H54 (cell line): ENCODE results near the gene BCAN.

Source experiments
- DNase-seq: peaks from one replicate; pipeline ENCODE4 v3.0.0; 2011; ENCODE audit warnings: low spot score, mixed read lengths; ENCODE audit not compliant: insufficient read length
- FAIRE-seq: peaks from 3 replicates; lab custom pipeline; 2011; peaks lifted over from hg19 to GRCh38; lab: Jason Lieb, UNC
- POLR2A ChIP-seq: IDR thresholded peaks from 2 replicates; pipeline ENCODE4 v1.6.1; 2011; ENCODE audit warnings: low read depth, mild to moderate bottlenecking, low read length

Gene BCAN

GRCh38 chr1:156644640-156645039 is 2.7 kb downstream of the BCAN start:
- FAIRE-seq (no peak), DNase-seq (no peak)
- no peak for TF ChIP-seq POLR2A

GRCh38 chr1:156645056-156645455 is 3.1 kb downstream of the BCAN start:
- TF ChIP-seq POLR2A, result no peak
- no peak for DNase-seq
- no peak for FAIRE-seq

GRCh38 chr1:156645666-156646065 is 3.7 kb downstream of the BCAN start:
- FAIRE-seq, result no peak
- TF ChIP-seq POLR2A, result no peak
- no peak for DNase-seq

GRCh38 chr1:156646738-156647211 is 4.9 kb downstream of the BCAN start:
- TF ChIP-seq POLR2A, result no peak
- DNase-seq (no peak), FAIRE-seq (no peak)

GRCh38 chr1:156647351-156647750 is 5.4 kb downstream of the BCAN start:
- DNase-seq, result no peak
- no peak for FAIRE-seq
- no peak for TF ChIP-seq POLR2A

- DNase-seq (no peak), FAIRE-seq (no peak)
- no peak for TF ChIP-seq POLR2A
These were observed 6.6 kb downstream of the BCAN start for GRCh38 chr1:156648496-156648895.

- no peak for TF ChIP-seq POLR2A
- DNase-seq (peak; percentile 78), FAIRE-seq (no peak)
These were observed 7.0 kb downstream of the BCAN start for GRCh38 chr1:156648951-156649350.

GRCh38 chr1:156652131-156652991 is 10.4 kb downstream of the BCAN start:
- FAIRE-seq (no peak), DNase-seq (no peak)

GRCh38 chr1:156652992-156653355 is 11.1 kb downstream of the BCAN start:
- DNase-seq (no peak), FAIRE-seq (no peak)
- no peak for TF ChIP-seq POLR2A

More at GRCh38 chr1:156652131-156652991, 10.4 kb downstream of the BCAN start:
- TF ChIP-seq POLR2A, result no peak

GRCh38 chr1:156654700-156655099 is 12.8 kb downstream of the BCAN start:
- DNase-seq, result no peak

GRCh38 chr1:156655151-156655903 is 13.4 kb downstream of the BCAN start:
- FAIRE-seq (no peak), DNase-seq (no peak)
- no peak for TF ChIP-seq POLR2A

More at GRCh38 chr1:156654700-156655099, 12.8 kb downstream of the BCAN start:
- no peak for TF ChIP-seq POLR2A
- FAIRE-seq, result no peak

- no peak for DNase-seq
- FAIRE-seq, result no peak
- no peak for TF ChIP-seq POLR2A
These were observed 14.1 kb downstream of the BCAN start for GRCh38 chr1:156655904-156656516.

GRCh38 chr1:156656806-156657740 is 15.2 kb downstream of the BCAN start:
- TF ChIP-seq POLR2A, result no peak
- FAIRE-seq, result no peak
- DNase-seq, result no peak
